Activated CD4-positive, alpha-beta T cell treated with anti-CD3 and anti-CD28 coated beads, Interleukin-2, amount 10 ng/mL, durations not matched to agents 7 days and 5 days (primary cell): ENCODE data around the gene ETV6. TPM values are rescaled to one million over a fixed set of nuclear protein-coding genes. Genes with fewer than 3 reads are reported as not detected.

Experiments used
- CTCF ChIA-PET: fragments of 350-600 bp; sonication (Branson Sonifier 250); formaldehyde crosslinking; loops from one replicate; lab custom pipeline; 2021; ENCODE audit warnings: antibody characterized with exemption; lab: Charles Lee
- POLR2A ChIA-PET: fragments of 350-600 bp; sonication (Branson Sonifier 250); formaldehyde crosslinking; loops from one replicate; lab custom pipeline; 2021; ENCODE audit warnings: antibody characterized with exemption; lab: Charles Lee
- DNase-seq: peaks from one replicate; pipeline ENCODE4 v3.0.0-alpha.2; 2020
- H3K27ac Mint-ChIP-seq: one replicate; pipeline ENCODE4 v1.8.0; 2021; ENCODE audit warnings: mild to moderate bottlenecking, moderate library complexity, mixed read lengths
- H3K27me3 Mint-ChIP-seq: one replicate; pipeline ENCODE4 v1.8.0; 2021; ENCODE audit warnings: mixed read lengths
- H3K36me3 Mint-ChIP-seq: one replicate; pipeline ENCODE4 v1.8.0; 2021; ENCODE audit warnings: low read depth, mixed read lengths
- H3K4me1 Mint-ChIP-seq: one replicate; pipeline ENCODE4 v1.8.0; 2021; ENCODE audit warnings: mixed read lengths
- H3K4me3 Mint-ChIP-seq: one replicate; pipeline ENCODE4 v1.8.0; 2021; ENCODE audit warnings: mild to moderate bottlenecking, moderate library complexity, mixed read lengths
- H3K9me3 Mint-ChIP-seq: one replicate; pipeline ENCODE4 v1.8.0; 2021; ENCODE audit warnings: mixed read lengths
- total RNA-seq, 2 experiments: library from RNA; stranded (reverse); gene quantifications; one replicate each; pipeline ENCODE4 v1.2.3, GENCODE V29; 2021

The ETV6 gene
- total RNA-seq, 2 experiments from 2014 or later, result 34.2 to 36.6 TPM

- CTCF ChIA-PET, result no interaction called here
- no peaks in the 10 kb centered on the region for H3K27me3 Mint-ChIP-seq
- no peaks in the 10 kb centered on the region for H3K9me3 Mint-ChIP-seq
- peak overlapping the region; percentile 95 for H3K4me3 Mint-ChIP-seq
- H3K27ac Mint-ChIP-seq, result peak overlapping the region; percentile 99
- peaks cover 46% of the 10 kb centered on the region for H3K4me1 Mint-ChIP-seq
- H3K36me3 Mint-ChIP-seq, result peaks cover 4% of the 10 kb centered on the region
- peak; percentile 49 for DNase-seq
- POLR2A ChIA-PET, result interaction anchor here (0.6 to 1.1 kb wide), 4 partner anchors 241 to 836 kb away, joined by 3 to 4 read pairs (median 3); no protein-coding TSS in a partner anchor
Measured at GRCh38 chr12:11650286-11651281, 1.1 kb downstream of the ETV6 start.

- peak overlapping the region; percentile 99 for H3K27ac Mint-ChIP-seq
- H3K27me3 Mint-ChIP-seq, result no peaks in the 10 kb centered on the region
- DNase-seq, result peak; percentile 22
- H3K9me3 Mint-ChIP-seq, result no peaks in the 10 kb centered on the region
- POLR2A ChIA-PET, result interaction anchor here (0.6 kb wide), 1 partner anchor 381 kb away, joined by 3 read pairs; no protein-coding TSS in a partner anchor
- H3K36me3 Mint-ChIP-seq, result peaks cover 4% of the 10 kb centered on the region
- CTCF ChIA-PET, result no interaction called here
- H3K4me1 Mint-ChIP-seq, result peaks cover 54% of the 10 kb centered on the region
- peak overlapping the region; percentile 95 for H3K4me3 Mint-ChIP-seq
Measured at GRCh38 chr12:11651381-11651780, 1.9 kb downstream of the ETV6 start.

GRCh38 chr12:11651785-11652184 lies 2.3 kb downstream of the ETV6 start:
- H3K27ac Mint-ChIP-seq, result peak overlapping the region; percentile 99
- CTCF ChIA-PET, result no interaction called here
- peaks cover 58% of the 10 kb centered on the region for H3K4me1 Mint-ChIP-seq
- peaks cover 7% of the 10 kb centered on the region for H3K36me3 Mint-ChIP-seq
- H3K9me3 Mint-ChIP-seq, result no peaks in the 10 kb centered on the region
- POLR2A ChIA-PET, result no interaction called here
- peak overlapping the region; percentile 95 for H3K4me3 Mint-ChIP-seq
- DNase-seq, result no peak
- H3K27me3 Mint-ChIP-seq, result no peaks in the 10 kb centered on the region

- H3K36me3 Mint-ChIP-seq, result peaks cover 13% of the 10 kb centered on the region
- H3K27me3 Mint-ChIP-seq, result no peaks in the 10 kb centered on the region
- peaks cover 63% of the 10 kb centered on the region for H3K4me1 Mint-ChIP-seq
- H3K27ac Mint-ChIP-seq, result peak overlapping the region; percentile 99
- peak overlapping the region; percentile 95 for H3K4me3 Mint-ChIP-seq
- ChIA-PET CTCF (interaction anchor here (0.6 to 0.8 kb wide), 2 partner anchors 21 to 596 kb away, joined by 3 read pairs; no protein-coding TSS in a partner anchor), POLR2A (interaction anchor here (0.8 kb wide), 1 partner anchor 11 kb away, joined by 3 read pairs; no protein-coding TSS in a partner anchor)
- no peaks in the 10 kb centered on the region for H3K9me3 Mint-ChIP-seq
- peak; percentile 14 for DNase-seq
Measured at GRCh38 chr12:11652351-11653040, 3.0 kb downstream of the ETV6 start.

- peaks cover 67% of the 10 kb centered on the region for H3K4me1 Mint-ChIP-seq
- H3K27me3 Mint-ChIP-seq, result no peaks in the 10 kb centered on the region
- peak overlapping the region; percentile 95 for H3K4me3 Mint-ChIP-seq
- no peaks in the 10 kb centered on the region for H3K9me3 Mint-ChIP-seq
- peak; percentile 50 for DNase-seq
- ChIA-PET CTCF (interaction anchor here (0.6 to 0.8 kb wide), 2 partner anchors 22 to 597 kb away, joined by 3 read pairs; no protein-coding TSS in a partner anchor), POLR2A (interaction anchor here (0.8 kb wide), 1 partner anchor 11 kb away, joined by 3 read pairs; no protein-coding TSS in a partner anchor)
- H3K36me3 Mint-ChIP-seq, result peaks cover 19% of the 10 kb centered on the region
- H3K27ac Mint-ChIP-seq, result peak overlapping the region; percentile 99
Measured at GRCh38 chr12:11653215-11653753, 3.8 kb downstream of the ETV6 start.

- ChIA-PET CTCF (interaction anchor here (1.1 to 1.6 kb wide), 2 partner anchors 9 to 10 kb away, joined by 3 to 7 read pairs; no protein-coding TSS in a partner anchor), POLR2A (no interaction called here)
- peaks cover 24% of the 10 kb centered on the region for H3K36me3 Mint-ChIP-seq
- H3K4me1 Mint-ChIP-seq, result peaks cover 74% of the 10 kb centered on the region
- no peaks in the 10 kb centered on the region for H3K27me3 Mint-ChIP-seq
- H3K27ac Mint-ChIP-seq, result no peak overlapping the region
- H3K9me3 Mint-ChIP-seq, result no peaks in the 10 kb centered on the region
- no peak overlapping the region for H3K4me3 Mint-ChIP-seq
- no peak for DNase-seq
Measured at GRCh38 chr12:11654338-11654737, 4.9 kb downstream of the ETV6 start.

- no peak overlapping the region for H3K4me3 Mint-ChIP-seq
- no peaks in the 10 kb centered on the region for H3K27me3 Mint-ChIP-seq
- peaks cover 79% of the 10 kb centered on the region for H3K4me1 Mint-ChIP-seq
- no peak overlapping the region for H3K27ac Mint-ChIP-seq
- ChIA-PET POLR2A (no interaction called here), CTCF (interaction anchor here (1.1 to 1.6 kb wide), 2 partner anchors 9 to 10 kb away, joined by 3 to 7 read pairs; no protein-coding TSS in a partner anchor)
- H3K36me3 Mint-ChIP-seq, result peaks cover 28% of the 10 kb centered on the region
- DNase-seq, result no peak
- H3K9me3 Mint-ChIP-seq, result no peaks in the 10 kb centered on the region
Measured at GRCh38 chr12:11654802-11655201, 5.3 kb downstream of the ETV6 start.

DNA sequence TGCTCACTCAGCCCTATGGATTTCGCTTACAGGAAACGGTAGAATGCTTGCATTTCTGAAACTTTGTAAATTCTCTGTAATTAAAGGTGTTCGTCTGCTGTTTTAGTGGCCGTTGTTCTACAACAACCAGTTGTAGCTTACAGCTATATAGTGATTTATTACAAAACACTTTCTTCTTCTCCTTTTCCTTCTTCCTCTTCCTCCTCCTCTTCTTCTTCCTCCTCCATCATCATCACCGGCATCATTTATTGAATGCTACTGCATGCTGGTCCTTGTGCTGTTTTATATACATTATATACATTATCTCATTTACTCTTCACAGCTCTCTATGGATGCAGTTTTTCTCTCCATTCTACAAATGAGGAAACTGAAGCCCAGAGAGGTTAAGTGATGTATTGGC lies 6.4 kb downstream of the ETV6 start:
- POLR2A ChIA-PET, result no interaction called here
- no peak overlapping the region for H3K27ac Mint-ChIP-seq
- no peak overlapping the region for H3K4me3 Mint-ChIP-seq
- CTCF ChIA-PET, result no interaction called here
- no peak for DNase-seq
- no peaks in the 10 kb centered on the region for H3K27me3 Mint-ChIP-seq
- peaks cover 31% of the 10 kb centered on the region for H3K36me3 Mint-ChIP-seq
- H3K4me1 Mint-ChIP-seq, result peaks cover 82% of the 10 kb centered on the region
- H3K9me3 Mint-ChIP-seq, result no peaks in the 10 kb centered on the region

DNA sequence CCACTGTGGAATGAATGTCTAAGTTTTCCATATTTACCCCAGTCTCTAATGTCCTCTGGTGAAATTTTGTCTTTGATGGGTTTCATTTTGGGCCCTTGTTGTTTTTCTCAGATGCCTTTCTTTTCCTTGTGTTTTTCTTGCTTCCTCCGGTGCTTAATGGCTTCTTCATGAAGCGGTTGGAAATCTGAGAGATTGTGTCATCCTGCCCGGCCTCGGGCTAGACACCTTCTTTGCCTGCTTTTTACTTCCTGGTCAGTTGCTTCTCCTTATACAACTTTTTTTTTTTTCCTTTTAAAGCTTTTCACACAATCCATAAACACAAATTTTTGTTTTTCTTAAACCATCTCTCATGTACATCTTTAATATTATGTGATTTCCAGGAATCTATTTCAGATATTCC lies 7.1 kb downstream of the ETV6 start:
- H3K36me3 Mint-ChIP-seq, result peaks cover 31% of the 10 kb centered on the region
- no peaks in the 10 kb centered on the region for H3K27me3 Mint-ChIP-seq
- no peak for DNase-seq
- no peak overlapping the region for H3K4me3 Mint-ChIP-seq
- H3K4me1 Mint-ChIP-seq, result peaks cover 80% of the 10 kb centered on the region
- H3K9me3 Mint-ChIP-seq, result no peaks in the 10 kb centered on the region
- POLR2A ChIA-PET, result no interaction called here
- H3K27ac Mint-ChIP-seq, result no peak overlapping the region
- CTCF ChIA-PET, result interaction anchor here (1.1 kb wide), 1 partner anchor 14 kb away, joined by 6 read pairs; no protein-coding TSS in a partner anchor

- peaks cover 79% of the 10 kb centered on the region for H3K4me1 Mint-ChIP-seq
- ChIA-PET CTCF (interaction anchor here (1.1 kb wide), 2 partner anchors 13 to 28 kb away, joined by 3 to 6 read pairs; no protein-coding TSS in a partner anchor), POLR2A (no interaction called here)
- no peak overlapping the region for H3K4me3 Mint-ChIP-seq
- no peaks in the 10 kb centered on the region for H3K27me3 Mint-ChIP-seq
- peaks cover 40% of the 10 kb centered on the region for H3K36me3 Mint-ChIP-seq
- H3K9me3 Mint-ChIP-seq, result no peaks in the 10 kb centered on the region
- no peak for DNase-seq
- no peak overlapping the region for H3K27ac Mint-ChIP-seq
Measured at GRCh38 chr12:11657511-11657910, 8.0 kb downstream of the ETV6 start.

DNA sequence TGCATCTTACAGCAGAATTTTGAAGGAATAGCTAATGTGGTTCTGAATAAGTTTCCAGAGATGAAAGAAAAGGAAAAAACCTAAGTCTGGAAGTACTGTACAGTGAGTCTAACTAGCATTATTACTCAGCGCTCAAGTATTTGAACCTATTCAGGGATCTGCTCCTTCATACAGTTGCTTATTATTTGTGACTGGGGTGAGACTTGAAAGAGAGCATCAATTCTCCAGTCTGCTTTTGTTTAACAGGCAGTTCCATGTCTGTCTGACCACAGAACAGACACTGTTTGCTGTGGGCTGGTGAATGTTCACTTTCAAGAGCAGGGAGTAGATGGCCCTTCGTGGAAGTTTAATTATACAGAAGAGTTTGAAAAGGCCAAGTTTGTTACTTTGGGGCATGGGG lies 9.3 kb downstream of the ETV6 start:
- CTCF ChIA-PET, result interaction anchor here (0.5 kb wide), 1 partner anchor 1001 kb away, joined by 3 read pairs; no protein-coding TSS in a partner anchor
- H3K27ac Mint-ChIP-seq, result no peak overlapping the region
- H3K4me1 Mint-ChIP-seq, result peaks cover 70% of the 10 kb centered on the region
- POLR2A ChIA-PET, result no interaction called here
- H3K9me3 Mint-ChIP-seq, result no peaks in the 10 kb centered on the region
- no peaks in the 10 kb centered on the region for H3K27me3 Mint-ChIP-seq
- H3K36me3 Mint-ChIP-seq, result peaks cover 46% of the 10 kb centered on the region
- DNase-seq, result no peak
- no peak overlapping the region for H3K4me3 Mint-ChIP-seq

GRCh38 chr12:11660624-11661023 lies 11.2 kb downstream of the ETV6 start:
- H3K27ac Mint-ChIP-seq, result no peak overlapping the region
- peaks cover 57% of the 10 kb centered on the region for H3K4me1 Mint-ChIP-seq
- no peak for DNase-seq
- H3K9me3 Mint-ChIP-seq, result peaks cover 5% of the 10 kb centered on the region
- no peak overlapping the region for H3K4me3 Mint-ChIP-seq
- peaks cover 54% of the 10 kb centered on the region for H3K36me3 Mint-ChIP-seq
- CTCF ChIA-PET, result no interaction called here
- POLR2A ChIA-PET, result no interaction called here
- no peaks in the 10 kb centered on the region for H3K27me3 Mint-ChIP-seq
